Inflammatory macrophage treated with lipopolysaccharide for 4 hours (primary cell): Measurements from ENCODE around the gene DENND1B.
"Not testable (repeated sequence)": the region's sequence is repeated elsewhere in the genome, so short reads cannot be mapped to it uniquely, and the experiment has no call there.

Source experiments
- DNase-seq: peaks from one replicate; pipeline ENCODE4 v3.0.0-alpha.2; 2020

The DENND1B gene

GRCh38 chr1:197783510-197783948 is 8.2 kb upstream of the DENND1B start:
- DNase-seq: no peak

- DNase-seq: peak; percentile 60
These were observed 7.6 kb upstream of the DENND1B start for GRCh38 chr1:197782722-197783360.

GRCh38 chr1:197781968-197782721 is 6.9 kb upstream of the DENND1B start:
- peak; percentile 45 for DNase-seq

- no peak for DNase-seq
These were observed 4.6 kb upstream of the DENND1B start for GRCh38 chr1:197779921-197780320.

- DNase-seq: peak; percentile 76
These were observed 3.2 kb upstream of the DENND1B start for GRCh38 chr1:197778366-197778945.

- peak; percentile 92 for DNase-seq
These were observed 1.2 kb upstream of the DENND1B start for GRCh38 chr1:197776351-197777105.

- peak; percentile 53 for DNase-seq
These were observed 606 bp downstream of the DENND1B start for GRCh38 chr1:197774466-197775281.

- peak; percentile 37 for DNase-seq
These were observed 1.4 kb downstream of the DENND1B start for GRCh38 chr1:197773856-197774255.

GRCh38 chr1:197771904-197772556 is 3.2 kb downstream of the DENND1B start:
- peak; percentile 30 for DNase-seq

- no peak for DNase-seq
These were observed 3.9 kb downstream of the DENND1B start for GRCh38 chr1:197771386-197771785.

GRCh38 chr1:197770243-197770642 is 5.0 kb downstream of the DENND1B start:
- DNase-seq: peak; percentile 23

GRCh38 chr1:197769287-197769686 is 6.0 kb downstream of the DENND1B start:
- DNase-seq: no peak

GRCh38 chr1:197768014-197768805 is 7.1 kb downstream of the DENND1B start:
- peak; percentile 43 for DNase-seq

- DNase-seq: no peak
These were observed 11.5 kb downstream of the DENND1B start for GRCh38 chr1:197763769-197764168.

- DNase-seq: no peak
These were observed 12.0 kb downstream of the DENND1B start for GRCh38 chr1:197763307-197763706.

- DNase-seq: peak; percentile 25
These were observed 13.6 kb downstream of the DENND1B start for GRCh38 chr1:197761654-197762053.

GRCh38 chr1:197755553-197755952 is 19.7 kb downstream of the DENND1B start:
- DNase-seq: not testable (repeated sequence)

- DNase-seq: not testable (repeated sequence)
These were observed 22.6 kb downstream of the DENND1B start for GRCh38 chr1:197752652-197753164.

- DNase-seq: no peak
These were observed 24.9 kb downstream of the DENND1B start for GRCh38 chr1:197750366-197750765.

- no peak for DNase-seq
These were observed 29.4 kb downstream of the DENND1B start for GRCh38 chr1:197745911-197746310.

GRCh38 chr1:197744979-197745378 is 30.3 kb downstream of the DENND1B start:
- no peak for DNase-seq
